ENCODE data around the gene PIAS2.
"Not testable (repeated sequence)": the region's sequence is repeated elsewhere in the genome, so short reads cannot be mapped to it uniquely, and the experiment has no call there.

Gene PIAS2

GRCh38 chr18:46809145-46809544 lies 108.2 kb downstream of the PIAS2 start:
- no peak for TF ChIP-seq CTCF (IDR thresholded peaks at IDR 0.05; ENCODE audit: insufficient read depth, low read length, missing control alignments)

GRCh38 chr18:46795945-46796344 lies 121.4 kb downstream of the PIAS2 start:
- CTCF ChIA-PET; H3K4me3 ChIP-seq (ENCODE audit: low read depth, low read length); DNase-seq (ENCODE audit: low read depth, low spot score); POLR2A ChIA-PET: not testable (repeated sequence)

More at GRCh38 chr18:46809145-46809544, 108.2 kb downstream of the PIAS2 start:
- DNase-seq (ENCODE audit: low read depth, low spot score), result no peak
- H3K4me3 ChIP-seq (ENCODE audit: low read depth, low read length), result no peak overlapping the region
- ChIA-PET POLR2A (no interaction called here), CTCF (no interaction called here)

- ChIA-PET CTCF (no interaction called here), POLR2A (no interaction called here)
- TF ChIP-seq CTCF (IDR thresholded peaks at IDR 0.05; ENCODE audit: insufficient read depth, low read length, missing control alignments), result no peak
- DNase-seq (ENCODE audit: low read depth, low spot score), result no peak
- no peak overlapping the region for H3K4me3 ChIP-seq (ENCODE audit: low read depth, low read length)
Observed at GRCh38 chr18:46794607-46795006, 122.7 kb downstream of the PIAS2 start.

GRCh38 chr18:46793565-46793964 lies 123.7 kb downstream of the PIAS2 start:
- ChIA-PET POLR2A (no interaction called here), CTCF (no interaction called here)
- no peak for DNase-seq (ENCODE audit: low read depth, low spot score)
- H3K4me3 ChIP-seq (ENCODE audit: low read depth, low read length), result no peak overlapping the region
- TF ChIP-seq CTCF (IDR thresholded peaks at IDR 0.05; ENCODE audit: insufficient read depth, low read length, missing control alignments), result no peak

- CTCF ChIA-PET, result no interaction called here
- POLR2A ChIA-PET, result no interaction called here
- TF ChIP-seq CTCF (IDR thresholded peaks at IDR 0.05; ENCODE audit: insufficient read depth, low read length, missing control alignments), result no peak
- H3K4me3 ChIP-seq (ENCODE audit: low read depth, low read length), result no peak overlapping the region
- no peak for DNase-seq (ENCODE audit: low read depth, low spot score)
Observed at GRCh38 chr18:46789088-46789487, 128.2 kb downstream of the PIAS2 start.

GRCh38 chr18:46787674-46788073 lies 129.6 kb downstream of the PIAS2 start:
- no peak overlapping the region for H3K4me3 ChIP-seq (ENCODE audit: low read depth, low read length)

More at GRCh38 chr18:46787674-46788073, 129.6 kb downstream of the PIAS2 start:
- TF ChIP-seq CTCF (IDR thresholded peaks at IDR 0.05; ENCODE audit: insufficient read depth, low read length, missing control alignments), result no peak
- ChIA-PET CTCF (no interaction called here), POLR2A (no interaction called here)
- DNase-seq (ENCODE audit: low read depth, low spot score), result no peak
